ENCODE measurements around the gene VAV2.
"Not testable (repeated sequence)": the region's sequence is repeated elsewhere in the genome, so short reads cannot be mapped to it uniquely, and the experiment has no call there.

Gene VAV2

GRCh38 chr9:133933426-133934026 lies 58.6 kb downstream of the VAV2 start:
- no peak for DNase-seq

DNA sequence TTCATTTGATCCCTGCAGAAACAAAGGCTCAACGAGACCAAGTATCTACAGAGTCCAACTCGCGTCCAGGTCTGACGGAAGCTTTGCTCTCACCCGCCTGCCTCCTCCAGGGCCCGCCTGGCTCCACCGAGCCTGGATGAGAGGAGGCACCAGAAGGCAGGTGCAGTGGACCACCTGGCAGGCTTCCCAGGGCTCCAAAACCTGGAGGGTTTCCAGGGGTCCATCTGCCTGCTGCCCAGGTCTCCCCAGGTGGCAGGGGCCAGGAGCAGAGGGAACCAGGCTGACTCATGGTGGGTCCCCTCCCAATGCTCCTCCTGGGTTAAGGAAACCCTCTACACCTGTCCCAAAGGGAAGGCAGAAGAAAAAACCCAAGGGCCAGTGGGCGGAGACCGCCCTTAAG lies 59.5 kb downstream of the VAV2 start:
- no peak for DNase-seq

DNA sequence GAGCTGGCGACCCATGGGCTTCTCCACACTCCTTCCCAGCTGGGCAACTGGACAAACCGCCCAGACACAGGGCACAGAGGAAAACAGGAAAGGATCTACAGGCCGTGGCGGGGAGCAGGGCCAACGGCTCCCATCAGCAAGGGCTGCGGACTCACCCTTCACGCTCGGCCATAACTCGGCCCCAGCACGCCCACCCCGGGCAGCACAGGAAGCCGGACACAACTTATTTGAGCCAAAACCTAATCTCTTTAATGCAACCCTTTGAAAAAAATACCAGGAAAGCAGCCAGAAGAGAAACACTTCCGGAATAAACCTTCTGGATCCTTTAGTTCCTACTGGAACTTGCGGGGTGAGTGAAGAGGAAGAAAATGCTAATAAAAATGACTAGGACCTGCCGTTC lies 59.9 kb downstream of the VAV2 start:
- DNase-seq, result no peak

DNA sequence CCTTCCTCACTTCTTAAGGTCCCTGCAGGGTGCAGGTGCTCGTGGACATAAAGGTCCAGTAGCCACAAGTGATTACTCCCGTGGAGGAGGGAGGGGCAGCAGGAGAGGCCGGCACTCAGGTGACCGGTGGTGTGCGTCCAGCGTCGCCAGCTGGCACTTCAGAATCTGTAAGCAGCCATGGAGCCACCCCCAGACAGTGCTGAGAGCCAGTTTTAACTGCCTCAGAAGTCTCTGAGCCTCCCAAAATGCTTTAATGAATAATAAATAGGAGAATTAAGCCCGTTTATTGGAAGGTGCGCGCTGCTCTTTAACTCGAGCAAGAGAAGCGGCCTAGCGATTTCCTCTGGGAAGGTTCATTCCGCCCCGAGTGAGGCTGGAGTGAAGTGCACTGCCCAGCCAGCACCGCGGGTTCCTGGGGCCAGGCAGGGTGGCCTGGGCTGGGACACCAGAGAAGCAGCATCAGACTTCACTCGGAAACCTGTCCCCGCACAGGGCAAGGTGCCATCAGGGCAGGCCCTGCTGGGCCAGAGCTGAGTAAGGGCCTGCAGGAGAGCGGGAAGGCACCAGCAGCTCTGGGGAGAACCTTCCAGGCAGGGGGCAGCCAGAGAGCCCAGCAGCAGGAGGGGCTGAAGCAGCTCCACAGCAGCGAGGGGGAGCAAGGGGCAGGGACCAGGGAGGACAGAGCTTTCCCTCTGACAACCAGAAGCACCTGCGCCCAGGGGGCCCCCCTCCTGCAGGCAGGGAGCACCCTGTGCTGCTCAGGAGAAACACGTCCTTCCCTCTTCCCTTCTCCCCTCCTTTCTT lies 61.2 kb downstream of the VAV2 start:
- no peak for DNase-seq

DNA sequence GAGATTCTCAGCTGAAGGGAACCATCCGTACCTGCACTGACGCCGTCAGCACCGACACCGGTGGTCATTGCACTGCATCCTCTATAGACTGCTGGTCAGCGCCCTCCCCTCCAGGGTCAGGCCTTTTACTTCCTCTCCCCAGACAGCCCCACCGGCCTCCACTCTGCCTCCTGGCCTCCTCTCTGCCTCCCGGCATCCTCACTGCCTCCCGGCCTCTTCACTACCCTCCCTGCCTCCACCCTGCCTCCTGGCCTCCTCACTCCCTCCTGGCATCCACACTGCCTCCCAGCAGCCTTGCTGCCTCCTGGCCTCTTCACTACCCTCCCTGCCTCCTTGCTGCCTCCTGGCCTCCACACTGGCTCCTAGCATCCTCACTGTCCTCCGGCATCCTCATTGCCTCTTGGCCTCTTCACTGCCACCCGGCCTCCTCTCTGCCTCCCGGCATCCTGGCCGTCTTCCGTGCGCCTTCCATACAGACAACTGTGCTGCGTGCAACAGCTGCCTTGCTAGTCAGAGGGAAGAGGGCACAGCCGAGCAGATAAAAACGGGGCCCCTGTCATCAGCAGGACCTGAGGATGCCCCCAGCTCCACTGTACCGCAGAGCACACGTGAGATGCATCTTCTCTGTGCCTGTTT lies 62.0 kb downstream of the VAV2 start:
- no peak for DNase-seq

- no peak for DNase-seq
These were observed 62.5 kb downstream of the VAV2 start for GRCh38 chr9:133929599-133929998.

DNA sequence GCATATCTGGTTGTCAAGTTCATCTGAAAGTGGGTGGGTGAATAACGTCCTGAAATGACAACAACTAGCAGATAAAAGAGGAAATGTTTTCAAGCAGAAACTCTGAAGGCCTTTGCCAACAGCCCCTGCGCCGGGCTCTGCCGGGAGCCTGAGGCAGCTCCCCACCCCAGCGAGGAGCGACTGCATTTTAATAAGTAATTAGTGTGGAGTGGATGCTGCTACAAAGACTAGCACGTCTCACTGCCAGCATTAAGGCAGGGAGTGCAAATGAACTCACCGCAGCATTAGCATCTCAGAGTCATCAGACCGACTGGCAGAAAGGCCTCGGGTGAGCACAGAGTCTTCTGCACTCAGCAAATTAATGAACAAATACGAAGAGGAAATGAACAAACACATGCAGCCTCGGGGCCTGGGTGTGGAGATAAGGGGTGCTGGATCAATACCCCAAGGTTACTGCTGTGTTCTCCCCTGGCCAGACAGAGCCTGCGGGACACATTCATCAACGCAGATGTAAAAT lies 63.8 kb downstream of the VAV2 start:
- no peak for DNase-seq

GRCh38 chr9:133927041-133927440 lies 65.1 kb downstream of the VAV2 start:
- no peak for DNase-seq

GRCh38 chr9:133926165-133926856 lies 65.8 kb downstream of the VAV2 start:
- no peak for DNase-seq

GRCh38 chr9:133924453-133924852 lies 67.7 kb downstream of the VAV2 start:
- no peak for DNase-seq

- not testable (repeated sequence) for DNase-seq
These were observed 68.5 kb downstream of the VAV2 start for GRCh38 chr9:133923608-133924007.

GRCh38 chr9:133921866-133922265 lies 70.3 kb downstream of the VAV2 start:
- DNase-seq, result no peak

- no peak for DNase-seq
These were observed 71.7 kb downstream of the VAV2 start for GRCh38 chr9:133920471-133920870.

DNA sequence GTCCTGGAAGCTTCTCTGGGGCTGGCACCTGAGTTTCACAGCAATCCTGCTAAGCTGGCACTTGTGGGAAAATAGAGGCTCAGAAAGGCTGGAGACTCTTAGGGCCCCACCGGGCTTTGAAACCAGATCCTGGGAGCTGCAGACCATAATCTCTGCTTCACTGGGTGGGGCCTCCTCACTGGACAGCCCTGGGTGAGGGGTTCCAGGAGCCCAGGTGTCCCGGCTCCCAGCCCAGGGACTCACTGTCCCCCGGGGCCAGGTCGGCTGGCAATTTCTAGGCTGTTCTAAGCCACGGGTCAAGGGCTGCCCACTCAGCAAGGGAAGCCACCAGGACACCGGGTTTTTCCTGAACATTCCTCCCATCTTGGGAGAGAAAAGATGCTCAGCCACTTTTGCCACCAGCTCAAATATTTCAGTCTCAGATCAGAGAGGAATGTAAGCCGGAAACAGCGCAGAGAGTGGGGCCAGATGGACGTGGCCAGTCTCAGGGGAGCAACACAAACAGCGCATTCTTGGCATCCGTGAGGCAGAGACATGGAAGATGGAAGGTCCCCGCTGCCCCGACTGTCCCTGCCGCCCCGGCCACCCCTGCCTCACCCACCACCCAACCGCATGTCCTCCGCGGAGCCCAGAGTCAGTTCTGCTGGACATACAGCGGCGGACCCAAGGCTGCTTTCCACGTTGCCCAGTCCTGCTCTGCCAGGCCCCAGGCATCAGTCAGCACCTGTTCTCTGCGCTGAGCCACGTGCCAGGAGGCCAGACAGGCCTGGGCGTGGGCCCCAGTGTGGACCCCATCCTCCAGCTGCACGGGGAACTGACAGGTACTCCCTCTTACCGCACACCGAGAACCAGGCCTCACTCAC lies 72.6 kb downstream of the VAV2 start:
- DNase-seq, result no peak

- no peak for DNase-seq
These were observed 73.9 kb downstream of the VAV2 start for GRCh38 chr9:133918111-133918813.

DNA sequence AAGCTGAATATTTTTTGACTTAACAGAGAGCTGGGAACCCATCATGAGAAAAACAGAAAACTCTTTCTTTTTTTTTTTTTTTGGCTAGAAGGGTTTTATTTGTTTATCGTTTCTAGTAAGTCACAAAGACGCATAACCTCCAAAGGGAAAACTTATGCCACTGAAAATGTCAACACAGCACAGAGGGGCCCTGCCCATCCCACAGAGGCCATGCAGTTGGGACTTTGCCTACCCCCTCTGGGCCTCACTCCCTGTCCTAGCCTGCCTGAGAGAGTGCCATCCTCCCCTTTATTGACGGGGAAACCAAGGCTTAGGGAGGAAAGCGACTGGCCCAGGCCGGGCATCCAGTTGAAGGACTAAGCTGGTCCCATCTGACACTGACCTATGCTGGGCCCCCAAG lies 74.7 kb downstream of the VAV2 start:
- DNase-seq, result no peak

DNA sequence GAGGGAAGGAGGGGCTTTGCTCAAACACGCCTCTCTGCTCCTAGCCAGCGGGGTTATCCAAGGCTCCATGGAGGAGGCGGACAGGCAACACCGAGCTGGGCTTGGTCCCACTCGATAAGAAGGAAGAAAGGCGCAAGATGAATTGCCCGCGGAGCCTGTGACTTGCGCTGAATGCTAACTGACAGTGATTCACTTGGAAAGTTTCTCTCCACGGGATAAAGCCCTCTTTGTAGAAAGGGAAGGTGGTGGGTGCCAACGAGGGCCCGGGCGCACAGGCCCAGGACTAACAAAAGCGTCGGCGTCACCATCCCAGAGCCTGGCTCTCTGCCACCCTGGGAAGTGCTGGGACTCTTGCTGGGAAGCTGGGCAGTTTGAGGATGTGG lies 76.0 kb downstream of the VAV2 start:
- no peak for DNase-seq

GRCh38 chr9:133915534-133916158 lies 76.5 kb downstream of the VAV2 start:
- DNase-seq, result no peak

GRCh38 chr9:133914442-133915342 lies 77.4 kb downstream of the VAV2 start:
- no peak for DNase-seq

Data from stimulated activated CD4-positive, alpha-beta T cell treated with anti-CD3 and anti-CD28 coated beads, Interleukin-1b, Interleukin-23, amount 100 ng/mL, for 48 hours (primary cell).